H1 (cell line): ENCODE measurements around the gene LSM7. TPM values are rescaled to one million over a fixed set of nuclear protein-coding genes. Genes with fewer than 3 reads are reported as not detected.

Experiments used
- CHD7 ChIP-seq: fragments of 300-600 bp; sonication (generic); IDR thresholded peaks from 2 replicates; pipeline ENCODE4 v1.7.1; 2012; ENCODE audit warnings: low read length, moderate library complexity, mild to moderate bottlenecking, inconsistent platforms; ENCODE audit not compliant: insufficient replicate concordance
- EP300 ChIP-seq, 2 experiments: IDR thresholded peaks; 1 replicate in 1 of 2; 2 replicates in 1 of 2; pipeline ENCODE4 v1.6.1; 2011 to 2012; ENCODE audit warnings: low read depth in 2 of 2, low read length in 2 of 2, mild to moderate bottlenecking in 2 of 2, borderline replicate concordance in 1 of 2, inconsistent platforms in 1 of 2, moderate library complexity in 1 of 2
- KDM1A ChIP-seq: fragments of 200-600, 300-600 bp; sonication (generic); IDR thresholded peaks from 2 replicates; pipeline ENCODE4 v1.7.1; 2016; ENCODE audit warnings: mild to moderate bottlenecking, low read length, borderline replicate concordance
- PHF8 ChIP-seq: fragments of 200-600 bp; sonication (generic); conservative IDR thresholded peaks from 2 replicates; pipeline ENCODE4 v1.7.1; 2012; ENCODE audit warnings: low read depth, mild to moderate bottlenecking, inconsistent platforms, low read length, moderate library complexity
- POLR2AphosphoS5 ChIP-seq: IDR thresholded peaks from 2 replicates; pipeline ENCODE4 v1.6.1; 2011; ENCODE audit warnings: low read depth, low read length
- RXRA ChIP-seq: IDR thresholded peaks from 2 replicates; pipeline ENCODE4 v1.6.1; 2011; ENCODE audit warnings: low read depth, mild to moderate bottlenecking, low read length, moderate library complexity; ENCODE audit not compliant: insufficient read depth
- SIRT6 ChIP-seq: IDR thresholded peaks from one replicate; pipeline ENCODE4 v1.7.1; 2012; ENCODE audit warnings: low read length, inconsistent platforms
- YY1 ChIP-seq: IDR thresholded peaks from 2 replicates; pipeline ENCODE4 v1.6.1; 2011; ENCODE audit warnings: low read depth, mild to moderate bottlenecking, low read length
- polyA plus RNA-seq, 7 experiments: library from polyadenylated mRNA; depleted of rRNA in 3 of 7; stranded (reverse) in 5 of 7; unstranded in 2 of 7; fragments of >200 nt in 5 of 7; fragments of 200-250 nt in 2 of 7; gene quantifications; 1 replicate in 5 of 7; 2 replicates in 1 of 7; 4 replicates in 1 of 7; pipeline versions ENCODE4 v1.2.1 to v1.2.3, GENCODE V29; 2011 to 2013; ENCODE audit warnings: missing spikeins in 2 of 7, mixed read lengths in 2 of 7
- total RNA-seq: library from RNA; stranded (reverse); fragmentation: NEBNext Ultra II Directional; extraction: Animal tissue kit (Norgen Biotek cat#: 25700); gene quantifications from 2 replicates; pipeline ENCODE4 v1.2.1, GENCODE V29; 2021

Gene LSM7
- total and polyA plus RNA-seq, 2 of the 8 experiments (the other 6 are each of a cell fraction or from before 2014, with no cell fraction given) = 228 to 1,335 TPM

- no peak for TF ChIP-seq CHD7
- TF ChIP-seq POLR2AphosphoS5 = no peak
- no peak for TF ChIP-seq SIRT6
- no peak for TF ChIP-seq YY1
- no peak for TF ChIP-seq PHF8
- no peak for TF ChIP-seq RXRA
- no peak for TF ChIP-seq KDM1A
- no peak for TF ChIP-seq EP300 (IDR thresholded peaks at IDR 0.05; ENCODE audit: borderline replicate concordance in 1 of 2, low read depth in 2 of 2, low read length in 2 of 2)
Observed at GRCh38 chr19:2288818-2289713, 39.3 kb downstream of the LSM7 start (continued).
